Vein endothelial cell (primary cell): ENCODE data around the gene RFC2. TPM values are rescaled to one million over a fixed set of nuclear protein-coding genes. Genes with fewer than 3 reads are reported as not detected.

Experiments used
- small RNA-seq: library from RNA; depleted of rRNA; stranded (forward); fragments of <200 nt; gene quantifications from one replicate; pipeline ENCODE3, GENCODE V24; 2012
- total RNA-seq: library from RNA; depleted of rRNA; stranded (reverse); fragments of >200 nt; gene quantifications from 2 replicates; pipeline ENCODE4 v1.2.3, GENCODE V29; 2012

Gene RFC2
- total RNA-seq = 22.5 and 30.2 TPM in 2 replicates

GRCh38 chr7:74254129-74254857 lies at the start of gene RFC2:
Gene RFC2, minus strand, starts transcription at chr7:74254399. Its CDS starts 16 bp downstream, at chr7:74254383.

GRCh38 chr7:74289018-74289658 lies 34.9 kb upstream of the RFC2 start, which contains the start of gene CLIP2:
Gene CLIP2, plus strand, starts transcription at chr7:74289407. Its CDS starts 28,140 bp downstream, at chr7:74317547.

Small RNAs within 50 kb of the gene (small RNA-seq; reads per million reads assigned to genes)
- gene MIR590 = 75.8 reads per million, percentile 98 among the genes with 10 or more reads in this experiment

Other genes with a start within 250 kb of the RFC2 start
- 0.29 and 22.5 TPM in 2 replicates for gene ELN, start 226.2 kb downstream of the RFC2 start, total RNA-seq
- 39.1 and 48.3 TPM in 2 replicates for gene LIMK1, start 170.6 kb downstream of the RFC2 start, total RNA-seq
- gene EIF4H, start 80.0 kb downstream of the RFC2 start, total RNA-seq = 359 and 382 TPM in 2 replicates
- gene LAT2, start 44.4 kb downstream of the RFC2 start, total RNA-seq = 0.48 and 0.65 TPM in 2 replicates
- gene CLIP2, start 35.0 kb upstream of the RFC2 start, total RNA-seq = 32.4 and 37.9 TPM in 2 replicates
- 9.6 and 12.4 TPM in 2 replicates for gene GTF2IRD1, start 199.5 kb upstream of the RFC2 start, total RNA-seq